HepG2 (cell line): Measurements from ENCODE around the gene RBM8A. TPM values are rescaled to one million over a fixed set of nuclear protein-coding genes. Genes with fewer than 3 reads are reported as not detected.

Source experiments
- GATA4 ChIP-seq: sonication (generic); IDR thresholded peaks from 2 replicates; pipeline ENCODE4 v1.6.1; 2016; ENCODE audit warnings: antibody characterized with exemption, low read depth, borderline replicate concordance
- HNRNPK ChIP-seq: fragments of 200-400 bp; formaldehyde crosslinking; IDR thresholded peaks from 2 replicates; pipeline ENCODE4 v1.6.1; 2018; ENCODE audit warnings: low read length, low read depth, moderate library complexity, mild to moderate bottlenecking; ENCODE audit not compliant: poor library complexity, severe bottlenecking
- KIAA2018 ChIP-seq: sonication (generic); formaldehyde crosslinking; IDR thresholded peaks from 2 replicates; pipeline ENCODE4 v1.5.0; 2020; ENCODE audit warnings: mild to moderate bottlenecking, missing genetic modification reagents, borderline replicate concordance
- MAZ ChIP-seq, 2 experiments: sonication (generic) in 1 of 2; formaldehyde crosslinking in 1 of 2; IDR thresholded peaks; 2 replicates each; pipeline versions ENCODE4 v1.5.0 to v1.6.1; 2012 to 2020; ENCODE audit warnings: low read depth in 2 of 2, mild to moderate bottlenecking in 2 of 2, borderline replicate concordance in 1 of 2, improper control_type of control experiment in 1 of 2, low read length in 1 of 2, missing genetic modification reagents in 1 of 2, moderate library complexity in 1 of 2
- TFDP1 ChIP-seq: IDR thresholded peaks from 2 replicates; pipeline ENCODE4 v1.6.1; 2016; ENCODE audit warnings: missing compliant biosample characterization, missing genetic modification reagents, borderline replicate concordance
- ZNF264 ChIP-seq: sonication (generic); formaldehyde crosslinking; IDR thresholded peaks from 2 replicates; pipeline ENCODE4 v1.4.0; 2020; ENCODE audit warnings: missing genetic modification reagents
- ZNF790 ChIP-seq: sonication (generic); formaldehyde crosslinking; IDR thresholded peaks from 2 replicates; pipeline ENCODE4 v1.8.0; 2022; ENCODE audit warnings: missing genetic modification reagents, mild to moderate bottlenecking, borderline replicate concordance
- ZNF891 ChIP-seq: sonication (generic); formaldehyde crosslinking; IDR thresholded peaks from 2 replicates; pipeline ENCODE4 v1.5.0; 2020; ENCODE audit warnings: mild to moderate bottlenecking, missing genetic modification reagents
- polyA plus RNA-seq, 8 experiments: library from polyadenylated mRNA; depleted of rRNA in 3 of 8; stranded (reverse) in 7 of 8; unstranded in 1 of 8; fragments of >200 nt; fragmentation: Illumina TruSeq in 4 of 8; extraction: Trizol in 4 of 8; gene quantifications; 2 replicates each; pipeline versions ENCODE4 v1.2.1 to v1.2.3, GENCODE V29; 2011 to 2016; ENCODE audit warnings: low read depth in 4 of 8, missing spikeins in 1 of 8, mixed read lengths in 1 of 8; ENCODE audit not compliant: insufficient read depth in 1 of 8
- total RNA-seq, 5 experiments: library from RNA; depleted of rRNA; stranded (reverse); fragments of >200 nt; fragmentation: Illumina TruSeq; extraction: Trizol; gene quantifications; 2 replicates each; pipeline ENCODE4 v1.2.3, GENCODE V29; 2016; ENCODE audit warnings: low read depth in 1 of 5
- TF ChIP-seq, protein P1 (sequence below): IDR thresholded peaks from 2 replicates; pipeline ENCODE4 v1.6.1; 2016; ENCODE audit warnings: low read depth
- TF ChIP-seq, protein P2 (sequence below): sonication (generic); formaldehyde crosslinking; IDR thresholded peaks from 2 replicates; pipeline ENCODE4 v1.5.0; 2020; ENCODE audit warnings: mild to moderate bottlenecking, missing genetic modification reagents, borderline replicate concordance

RBM8A gene
- total and polyA plus RNA-seq, 2 of the 13 experiments (the other 11 are each of a cell fraction or from before 2014, with no cell fraction given), result 106 to 162 TPM

GRCh38 chr1:145918144-145918991 is 8.9 kb downstream of the RBM8A start, which contains the start of gene PEX11B (continued):
- TF ChIP-seq, protein P1, sequence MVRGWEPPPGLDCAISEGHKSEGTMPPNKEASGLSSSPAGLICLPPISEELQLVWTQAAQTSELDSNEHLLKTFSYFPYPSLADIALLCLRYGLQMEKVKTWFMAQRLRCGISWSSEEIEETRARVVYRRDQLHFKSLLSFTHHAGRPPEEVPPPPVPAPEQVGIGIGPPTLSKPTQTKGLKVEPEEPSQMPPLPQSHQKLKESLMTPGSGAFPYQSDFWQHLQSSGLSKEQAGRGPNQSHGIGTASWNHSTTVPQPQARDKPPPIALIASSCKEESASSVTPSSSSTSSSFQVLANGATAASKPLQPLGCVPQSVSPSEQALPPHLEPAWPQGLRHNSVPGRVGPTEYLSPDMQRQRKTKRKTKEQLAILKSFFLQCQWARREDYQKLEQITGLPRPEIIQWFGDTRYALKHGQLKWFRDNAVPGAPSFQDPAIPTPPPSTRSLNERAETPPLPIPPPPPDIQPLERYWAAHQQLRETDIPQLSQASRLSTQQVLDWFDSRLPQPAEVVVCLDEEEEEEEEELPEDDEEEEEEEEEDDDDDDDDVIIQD, result no peak
- TF ChIP-seq HNRNPK, result peak; percentile 74
- no peak for TF ChIP-seq KIAA2018 (CRISPR knock-in tag)
- no peak for TF ChIP-seq GATA4
- TF ChIP-seq MAZ (IDR thresholded peaks at IDR 0.05; ENCODE audit: borderline replicate concordance, low read depth, low read length), result 0 out of 2 replicates have a peak, but pooled peaks have one; percentile 35
- 0 out of 2 replicates have a peak, but pooled peaks have one; percentile 34 for TF ChIP-seq MAZ (CRISPR knock-in tag; IDR thresholded peaks at IDR 0.05; ENCODE audit: low read depth)
- no peak for TF ChIP-seq ZNF790 (CRISPR knock-in tag)
- TF ChIP-seq, protein P2, sequence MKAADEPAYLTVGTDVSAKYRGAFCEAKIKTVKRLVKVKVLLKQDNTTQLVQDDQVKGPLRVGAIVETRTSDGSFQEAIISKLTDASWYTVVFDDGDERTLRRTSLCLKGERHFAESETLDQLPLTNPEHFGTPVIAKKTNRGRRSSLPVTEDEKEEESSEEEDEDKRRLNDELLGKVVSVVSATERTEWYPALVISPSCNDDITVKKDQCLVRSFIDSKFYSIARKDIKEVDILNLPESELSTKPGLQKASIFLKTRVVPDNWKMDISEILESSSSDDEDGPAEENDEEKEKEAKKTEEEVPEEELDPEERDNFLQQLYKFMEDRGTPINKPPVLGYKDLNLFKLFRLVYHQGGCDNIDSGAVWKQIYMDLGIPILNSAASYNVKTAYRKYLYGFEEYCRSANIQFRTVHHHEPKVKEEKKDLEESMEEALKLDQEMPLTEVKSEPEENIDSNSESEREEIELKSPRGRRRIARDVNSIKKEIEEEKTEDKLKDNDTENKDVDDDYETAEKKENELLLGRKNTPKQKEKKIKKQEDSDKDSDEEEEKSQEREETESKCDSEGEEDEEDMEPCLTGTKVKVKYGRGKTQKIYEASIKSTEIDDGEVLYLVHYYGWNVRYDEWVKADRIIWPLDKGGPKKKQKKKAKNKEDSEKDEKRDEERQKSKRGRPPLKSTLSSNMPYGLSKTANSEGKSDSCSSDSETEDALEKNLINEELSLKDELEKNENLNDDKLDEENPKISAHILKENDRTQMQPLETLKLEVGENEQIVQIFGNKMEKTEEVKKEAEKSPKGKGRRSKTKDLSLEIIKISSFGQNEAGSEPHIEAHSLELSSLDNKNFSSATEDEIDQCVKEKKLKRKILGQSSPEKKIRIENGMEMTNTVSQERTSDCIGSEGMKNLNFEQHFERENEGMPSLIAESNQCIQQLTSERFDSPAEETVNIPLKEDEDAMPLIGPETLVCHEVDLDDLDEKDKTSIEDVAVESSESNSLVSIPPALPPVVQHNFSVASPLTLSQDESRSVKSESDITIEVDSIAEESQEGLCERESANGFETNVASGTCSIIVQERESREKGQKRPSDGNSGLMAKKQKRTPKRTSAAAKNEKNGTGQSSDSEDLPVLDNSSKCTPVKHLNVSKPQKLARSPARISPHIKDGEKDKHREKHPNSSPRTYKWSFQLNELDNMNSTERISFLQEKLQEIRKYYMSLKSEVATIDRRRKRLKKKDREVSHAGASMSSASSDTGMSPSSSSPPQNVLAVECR, result peak; percentile 76; the same call in 1 of the 2 replicates
- TF ChIP-seq ZNF891, result 0 out of 2 replicates have a peak, but pooled peaks have one; percentile 5
- no peak for TF ChIP-seq ZNF264 (CRISPR knock-in tag)
- peak; percentile 43; the same call in 1 of the 2 replicates for TF ChIP-seq TFDP1 (CRISPR knock-in tag)
